HG03097 (cell line): ENCODE results near the gene PRDM8.
"Not testable (repeated sequence)": the region's sequence is repeated elsewhere in the genome, so short reads cannot be mapped to it uniquely, and the experiment has no call there.

Source experiments
- ATAC-seq: cut with Tn5 transposase; IDR thresholded peaks from one replicate; pipeline ENCODE4 v1.9.1; 2021; ENCODE audit not compliant: unreplicated experiment, low FRiP score

Gene PRDM8

GRCh38 chr4:80225595-80225994 lies 28.3 kb downstream of the PRDM8 start:
- ATAC-seq: no peak

GRCh38 chr4:80226094-80226493 lies 28.8 kb downstream of the PRDM8 start:
- no peak for ATAC-seq

GRCh38 chr4:80228460-80228859 lies 31.2 kb downstream of the PRDM8 start:
- no peak for ATAC-seq

- ATAC-seq: no peak
These were observed 31.8 kb downstream of the PRDM8 start for GRCh38 chr4:80229128-80229527.

- ATAC-seq: peak; percentile 82
These were observed 32.3 kb downstream of the PRDM8 start for GRCh38 chr4:80229590-80229989.

GRCh38 chr4:80231180-80231579 lies 33.9 kb downstream of the PRDM8 start:
- no peak for ATAC-seq

GRCh38 chr4:80232707-80233370 lies 35.5 kb downstream of the PRDM8 start:
- no peak for ATAC-seq

- ATAC-seq: no peak
These were observed 36.1 kb downstream of the PRDM8 start for GRCh38 chr4:80233390-80233789.

- ATAC-seq: no peak
These were observed 38.1 kb downstream of the PRDM8 start for GRCh38 chr4:80235451-80235850.

- no peak for ATAC-seq
These were observed 40.7 kb downstream of the PRDM8 start for GRCh38 chr4:80237992-80238391.

GRCh38 chr4:80239480-80240150 lies 42.3 kb downstream of the PRDM8 start:
- ATAC-seq: no peak

GRCh38 chr4:80240976-80241375 lies 43.7 kb downstream of the PRDM8 start:
- ATAC-seq: no peak

GRCh38 chr4:80243274-80244018 lies 46.1 kb downstream of the PRDM8 start:
- ATAC-seq: no peak

GRCh38 chr4:80247484-80247883 lies 50.2 kb downstream of the PRDM8 start:
- ATAC-seq: not testable (repeated sequence)

- no peak for ATAC-seq
These were observed 51.8 kb downstream of the PRDM8 start for GRCh38 chr4:80249144-80249543.

- ATAC-seq: no peak
These were observed 55.1 kb downstream of the PRDM8 start for GRCh38 chr4:80252427-80252826.

- ATAC-seq: no peak
These were observed 55.6 kb downstream of the PRDM8 start for GRCh38 chr4:80252953-80253352.

- ATAC-seq: no peak
These were observed 56.2 kb downstream of the PRDM8 start for GRCh38 chr4:80253510-80253909.
